Measurements from ENCODE around the gene MINK1. TPM values are rescaled to one million over a fixed set of nuclear protein-coding genes. Genes with fewer than 3 reads are reported as not detected.

The MINK1 gene
- total RNA-seq, 1 experiment from 2014 or later, result 68.8 TPM

DNA sequence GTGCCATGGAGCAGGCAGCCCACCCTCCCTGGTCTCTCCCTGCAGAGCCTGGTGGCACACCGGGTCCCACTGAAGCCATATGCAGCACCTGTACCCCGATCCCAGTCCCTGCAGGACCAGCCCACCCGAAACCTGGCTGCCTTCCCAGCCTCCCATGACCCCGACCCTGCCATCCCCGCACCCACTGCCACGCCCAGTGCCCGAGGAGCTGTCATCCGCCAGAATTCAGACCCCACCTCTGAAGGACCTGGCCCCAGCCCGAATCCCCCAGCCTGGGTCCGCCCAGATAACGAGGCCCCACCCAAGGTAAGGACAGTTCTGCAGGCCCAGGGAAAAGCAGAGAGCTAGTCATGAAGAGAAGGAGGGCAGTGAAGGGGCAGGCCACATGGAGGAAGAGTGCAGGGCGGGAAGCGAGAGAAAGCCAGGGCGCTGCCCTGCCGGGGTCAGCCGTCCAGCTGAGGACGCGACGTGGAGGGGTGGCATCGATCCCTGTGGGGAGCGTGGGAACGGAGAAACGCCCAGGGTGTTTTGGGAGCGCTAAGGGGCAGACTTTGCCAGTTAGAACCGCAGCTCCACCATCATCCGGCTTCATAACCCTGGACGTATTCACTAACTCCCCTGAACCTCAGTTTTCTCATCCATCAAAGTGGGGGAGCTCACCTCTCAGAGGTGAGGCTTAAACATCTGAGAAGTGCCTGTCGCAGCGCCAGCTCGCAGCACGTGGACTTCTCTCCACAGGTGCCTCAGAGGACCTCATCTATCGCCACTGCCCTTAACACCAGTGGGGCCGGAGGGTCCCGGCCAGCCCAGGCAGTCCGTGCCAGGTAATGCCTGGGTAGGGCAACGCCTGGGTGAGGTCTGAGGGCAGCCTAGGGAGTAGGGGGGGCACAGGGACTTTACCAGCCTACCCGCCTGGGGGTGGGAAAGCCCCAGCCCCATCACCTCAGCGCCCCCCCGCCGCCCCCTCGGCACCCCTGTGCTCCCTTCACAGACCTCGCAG lies 58.6 kb downstream of the MINK1 start:
- no CpG with 5 or more reads among the region's 42 CpGs for WGBS (ENCODE audit: extremely low coverage, insufficient read length, low lambda C conversion rate)
- TF ChIP-seq, protein P1, sequence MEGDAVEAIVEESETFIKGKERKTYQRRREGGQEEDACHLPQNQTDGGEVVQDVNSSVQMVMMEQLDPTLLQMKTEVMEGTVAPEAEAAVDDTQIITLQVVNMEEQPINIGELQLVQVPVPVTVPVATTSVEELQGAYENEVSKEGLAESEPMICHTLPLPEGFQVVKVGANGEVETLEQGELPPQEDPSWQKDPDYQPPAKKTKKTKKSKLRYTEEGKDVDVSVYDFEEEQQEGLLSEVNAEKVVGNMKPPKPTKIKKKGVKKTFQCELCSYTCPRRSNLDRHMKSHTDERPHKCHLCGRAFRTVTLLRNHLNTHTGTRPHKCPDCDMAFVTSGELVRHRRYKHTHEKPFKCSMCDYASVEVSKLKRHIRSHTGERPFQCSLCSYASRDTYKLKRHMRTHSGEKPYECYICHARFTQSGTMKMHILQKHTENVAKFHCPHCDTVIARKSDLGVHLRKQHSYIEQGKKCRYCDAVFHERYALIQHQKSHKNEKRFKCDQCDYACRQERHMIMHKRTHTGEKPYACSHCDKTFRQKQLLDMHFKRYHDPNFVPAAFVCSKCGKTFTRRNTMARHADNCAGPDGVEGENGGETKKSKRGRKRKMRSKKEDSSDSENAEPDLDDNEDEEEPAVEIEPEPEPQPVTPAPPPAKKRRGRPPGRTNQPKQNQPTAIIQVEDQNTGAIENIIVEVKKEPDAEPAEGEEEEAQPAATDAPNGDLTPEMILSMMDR (conservative IDR thresholded peaks at IDR 0.05), result no peak

More for the DNA sequence above, 58.6 kb downstream of the MINK1 start:
- no peak overlapping the region for H3K4me2 ChIP-seq (ENCODE audit: insufficient read depth, insufficient read length, low read length)
- H2AFZ ChIP-seq (ENCODE audit: low read length), result no peak overlapping the region
- no peak overlapping the region for H3T11ph ChIP-seq (ENCODE audit: low read length)
- no peak overlapping the region for H2AK5ac ChIP-seq (ENCODE audit: insufficient read length, low read length)
- no peak overlapping the region for H2BK120ac ChIP-seq (ENCODE audit: low read depth, low read length, poor library complexity, severe bottlenecking)
- no peak overlapping the region for H3K18ac ChIP-seq (ENCODE audit: insufficient read length, low read depth, low read length)
- H2BK20ac ChIP-seq (ENCODE audit: low read depth, low read length, poor library complexity, severe bottlenecking), result no peak overlapping the region
- Mint-ChIP-seq H3K27ac (no peak overlapping the region), H3K27me3 (ENCODE audit: low read depth) (no peaks in the 10 kb centered on the region), H3K9me3 (no peaks in the 10 kb centered on the region), H3K4me1 (peaks cover 0 to 12% of the 10 kb centered on the region in 2 experiments; a peak in 2 of 4 replicates), H3K36me3 (ENCODE audit: insufficient read depth in 1 of 3, low read depth in 3 of 3) (peaks cover 13 to 64% (median 55%) of the 10 kb centered on the region in 3 experiments; a peak in 6 of 7 replicates), H3K4me3 (no peak overlapping the region)
- no peaks in the 10 kb centered on the region for H3K79me2 ChIP-seq (ENCODE audit: insufficient read depth, low read length)
- no peak overlapping the region for H3K14ac ChIP-seq (ENCODE audit: insufficient read depth, low read length)
- H2BK12ac ChIP-seq (ENCODE audit: insufficient read length, low read depth, low read length), result no peak overlapping the region
- H3K4ac ChIP-seq (ENCODE audit: low read depth, low read length), result no peak overlapping the region
- H3K4me1 ChIP-seq (ENCODE audit: insufficient read depth, low read length), result no peaks in the 10 kb centered on the region
- no peak overlapping the region for H2BK15ac ChIP-seq (ENCODE audit: low read depth, low read length)
- no peak overlapping the region for H3K27ac ChIP-seq (ENCODE audit: insufficient read length, low read depth, low read length)
- no peaks in the 10 kb centered on the region for H4K20me1 ChIP-seq (ENCODE audit: control insufficient read depth, insufficient read depth, insufficient read length)
- no peaks in the 10 kb centered on the region for H3K9me3 ChIP-seq (ENCODE audit: control insufficient read depth, low read depth, low read length)
- no peak for DNase-seq
- H2BK5ac ChIP-seq (ENCODE audit: insufficient read length, low read length), result no peak overlapping the region
- H4K91ac ChIP-seq (ENCODE audit: insufficient read length, low read depth, low read length), result no peak overlapping the region
- no peaks in the 10 kb centered on the region for H3K79me1 ChIP-seq (ENCODE audit: insufficient read depth, low read depth, low read length, poor library complexity, severe bottlenecking)
- H3K27me3 ChIP-seq (ENCODE audit: insufficient read depth, low read length), result no peaks in the 10 kb centered on the region
- H3K23ac ChIP-seq (ENCODE audit: insufficient read length, low read depth, low read length), result no peak overlapping the region
- no peak overlapping the region for H4K8ac ChIP-seq (replicated peaks; ENCODE audit: insufficient read length, low read depth, low read length)
- H4K5ac ChIP-seq (ENCODE audit: insufficient read length, low read depth, low read length), result no peak overlapping the region
- H3K23me2 ChIP-seq (ENCODE audit: insufficient read length, low read depth, low read length, poor library complexity, severe bottlenecking), result no peaks in the 10 kb centered on the region
- H3K9ac ChIP-seq (ENCODE audit: extremely low read depth, insufficient read length, low read length), result no peak overlapping the region
- no peak overlapping the region for H3K56ac ChIP-seq (ENCODE audit: insufficient read length, low read depth, low read length)
